ENCODE measurements around the gene KLHL40.

GRCh38 chr3:42704136-42704841 is 19.0 kb downstream of the KLHL40 start:
- TF ChIP-seq NR2C2 (CRISPR knock-in tag; IDR thresholded peaks at IDR 0.05): no peak
- no peak for TF ChIP-seq NR2C2 (tag; IDR thresholded peaks at IDR 0.05)
- TF ChIP-seq ZNF165 (CRISPR knock-in tag; IDR thresholded peaks at IDR 0.05; ENCODE audit: borderline replicate concordance): no peak
- TF ChIP-seq XRCC4 (IDR thresholded peaks at IDR 0.05; ENCODE audit: extremely low read depth, insufficient read depth, insufficient read length): no peak
- no peak for TF ChIP-seq RUNX1 (IDR thresholded peaks at IDR 0.05; ENCODE audit: low read depth)
- TF ChIP-seq PTRF (tag; IDR thresholded peaks at IDR 0.05): no peak
- no peak for TF ChIP-seq CEBPB (tag; IDR thresholded peaks at IDR 0.05)
- no peak for TF ChIP-seq CTCF (IDR thresholded peaks at IDR 0.05 in 2 of 3, conservative IDR thresholded peaks at IDR 0.05 in 1 of 3; ENCODE audit: insufficient read depth in 2 of 3, low read depth in 1 of 3, low read length in 3 of 3)
